ENCODE measurements around the gene INKA2. TPM values are rescaled to one million over a fixed set of nuclear protein-coding genes. Genes with fewer than 3 reads are reported as not detected.
A peak's percentile ranks its signal among the peaks of the same experiment; 100 is the strongest.

The INKA2 gene
- polyA plus RNA-seq, 1 of the 3 experiments (the other 2 are of a cell fraction), result 1.1 TPM

DNA sequence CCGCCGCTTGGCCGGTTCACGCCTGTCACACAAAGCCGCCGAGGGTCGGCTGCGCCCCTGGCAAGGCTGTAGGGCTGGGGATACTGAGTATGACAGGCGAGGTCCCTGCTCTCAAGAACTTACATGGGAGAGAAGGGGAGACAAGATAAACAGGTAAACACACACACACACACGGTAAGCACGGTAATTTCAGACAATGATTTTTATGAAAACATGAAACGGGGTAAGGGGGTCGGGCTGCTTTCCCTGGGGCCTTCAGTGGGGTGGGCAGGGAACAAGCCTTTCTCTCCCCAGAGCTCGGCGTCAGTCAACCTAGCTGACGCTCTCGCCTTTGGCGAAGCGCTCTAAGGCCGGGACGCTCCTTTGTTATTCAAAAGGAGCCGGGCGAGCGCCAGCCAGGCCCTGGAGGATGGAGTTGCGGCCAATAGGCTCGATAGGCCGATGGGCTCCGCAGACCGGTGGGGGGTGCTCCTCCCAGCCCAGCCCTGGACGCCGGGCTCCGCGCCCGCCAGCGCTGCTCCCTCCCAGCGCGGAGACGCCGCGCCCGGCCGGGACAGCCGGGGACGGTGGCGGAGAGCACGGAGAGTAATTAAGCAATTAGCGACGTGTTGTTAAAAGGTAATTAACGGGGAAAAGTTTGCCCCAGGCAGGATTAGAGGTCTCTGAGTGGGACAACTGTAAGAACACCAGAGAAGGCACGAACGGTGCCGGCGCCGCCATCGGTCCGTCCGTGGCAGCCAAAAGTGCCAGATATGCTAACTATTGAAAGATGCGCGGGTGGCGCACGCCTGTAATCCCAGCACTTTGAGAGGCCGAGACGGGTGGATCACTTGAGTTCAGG lies 950 bp upstream of the INKA2 start:
- Histone ChIP-seq H3K9me3 (no peaks in the 10 kb centered on the region), H3K9me2 (no peaks in the 10 kb centered on the region), H3K9ac (peak overlapping the region; percentile 56; the same call in 1 of the 2 replicates), H3K4me3 (ENCODE audit: low read depth in 2 of 2, low read length in 1 of 2) (peak overlapping the region; percentile 66 to 85), H3K36me3 (replicated peaks in 1 of 2; ENCODE audit: control insufficient read depth in 1 of 2, insufficient read depth in 2 of 2, low read length in 1 of 2) (no peaks in the 10 kb centered on the region), H2AFZ (ENCODE audit: low read depth) (peak overlapping the region; percentile 96), H3K27ac (ENCODE audit: low read depth in 2 of 2, low read length in 1 of 2) (peak overlapping the region; percentile 47 to 79), H3F3A (replicated peaks; ENCODE audit: insufficient read depth) (peaks cover 6% of the 10 kb centered on the region), H3K4me1 (ENCODE audit: control insufficient read depth in 1 of 2, insufficient read depth in 2 of 2, low read depth in 1 of 2, low read length in 1 of 2) (peaks cover 8 to 15% of the 10 kb centered on the region in 2 experiments; a peak in 3 of 4 replicates), H3K79me2 (ENCODE audit: insufficient read depth) (no peaks in the 10 kb centered on the region), H4K20me1 (ENCODE audit: insufficient read depth) (no peaks in the 10 kb centered on the region), H3K27me3 (ENCODE audit: insufficient read depth) (no peaks in the 10 kb centered on the region), H3K4me2 (peak overlapping the region; percentile 92)
- TF ChIP-seq RAD21 (IDR thresholded peaks at IDR 0.05; ENCODE audit: low read length) (no peak), JUND (IDR thresholded peaks at IDR 0.05) (no peak), GABPA (IDR thresholded peaks at IDR 0.05; ENCODE audit: low read depth) (no peak), USF2 (IDR thresholded peaks at IDR 0.05; ENCODE audit: borderline replicate concordance, low read depth, low read length) (no peak), FOXJ3 (CRISPR knock-in tag; IDR thresholded peaks at IDR 0.05) (no peak), TCF12 (IDR thresholded peaks at IDR 0.05) (no peak), CTCF (IDR thresholded peaks at IDR 0.05) (0 out of 2 replicates have a peak, but pooled peaks have one; percentile 13), RFX5 (IDR thresholded peaks at IDR 0.05; ENCODE audit: low read length) (no peak), YY1 (IDR thresholded peaks at IDR 0.05; ENCODE audit: low read depth) (no peak), ZBTB33 (IDR thresholded peaks at IDR 0.05; ENCODE audit: borderline replicate concordance, low read depth) (no peak), RCOR1 (IDR thresholded peaks at IDR 0.05; ENCODE audit: low read length) (no peak), REST (IDR thresholded peaks at IDR 0.05; ENCODE audit: low read depth, low read length) (no peak), EP300 (IDR thresholded peaks at IDR 0.05; ENCODE audit: borderline replicate concordance in 1 of 2, low read depth in 1 of 2, low read length in 1 of 2) (no peak), MXI1 (IDR thresholded peaks at IDR 0.05; ENCODE audit: low read depth, low read length) (peak; percentile 2), MAX (IDR thresholded peaks at IDR 0.05; ENCODE audit: low read depth) (peak; percentile 26; the same call in 1 of the 2 replicates)
- peak; percentile 86 for DNase-seq
- 3% methylated on average over 33 of the region's 63 CpGs for WGBS (ENCODE audit: low lambda C conversion rate)
- CTCF ChIA-PET, result interaction anchor here (1.0 to 2.0 kb wide), 8 partner anchors 11 to 232 kb away, joined by 3 to 13 read pairs (median 5); partner anchors contain the start of gene DDX20
- POLR2A ChIA-PET, result interaction anchor here (2.2 to 2.6 kb wide), 2 partner anchors 10 to 15 kb away, joined by 15 to 19 read pairs; partner anchors contain the start of gene DDX20
